GM12864 (cell line): ENCODE measurements around the gene EIF2S2.
A peak's percentile ranks its signal among the peaks of the same experiment; 100 is the strongest.

Source experiments
- DNase-seq: peaks from one replicate; pipeline ENCODE4 v3.0.0-alpha.2; 2011; ENCODE audit warnings: low read depth
- H3K4me3 ChIP-seq: 2 replicates; pipeline ENCODE4 v1.5.1; 2011; ENCODE audit warnings: mild to moderate bottlenecking, low read depth, low read length, control low read depth
- CTCF ChIP-seq: IDR thresholded peaks from 2 replicates; pipeline ENCODE4 v1.5.1; 2011; ENCODE audit warnings: low read depth, mild to moderate bottlenecking, moderate library complexity, low read length, control low read depth, inconsistent platforms; ENCODE audit errors: missing control alignments

EIF2S2 gene

GRCh38 chr20:34062570-34063482, 49.2 kb downstream of the EIF2S2 start:
- no peak for DNase-seq
- no peak for TF ChIP-seq CTCF
- H3K4me3 ChIP-seq: no peak overlapping the region

GRCh38 chr20:34061695-34062094, 50.3 kb downstream of the EIF2S2 start:
- TF ChIP-seq CTCF: no peak

DNA sequence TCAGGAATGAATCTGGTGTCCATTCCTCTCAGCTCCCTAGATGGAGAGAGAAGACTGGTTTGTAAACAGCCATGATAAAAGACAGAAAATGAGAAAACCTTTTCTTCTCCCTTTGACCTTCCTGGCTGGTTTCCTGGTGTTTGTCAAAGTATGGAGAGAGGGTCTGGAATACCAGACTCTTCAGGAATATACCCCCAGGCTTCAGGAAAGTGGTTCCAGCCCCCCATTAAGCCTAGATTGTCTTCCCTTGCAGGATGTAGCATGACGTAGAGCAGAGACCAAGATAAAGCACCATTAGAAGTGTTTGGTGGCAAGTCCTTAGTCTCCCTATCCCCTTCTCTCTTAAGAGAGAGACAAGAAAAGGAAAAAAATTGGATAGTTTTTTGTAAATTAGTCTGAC, 51.1 kb downstream of the EIF2S2 start:
- no peak for DNase-seq
- no peak for TF ChIP-seq CTCF
- no peak overlapping the region for H3K4me3 ChIP-seq

More at GRCh38 chr20:34061695-34062094, 50.3 kb downstream of the EIF2S2 start:
- no peak overlapping the region for H3K4me3 ChIP-seq
- peak; percentile 16 for DNase-seq

DNA sequence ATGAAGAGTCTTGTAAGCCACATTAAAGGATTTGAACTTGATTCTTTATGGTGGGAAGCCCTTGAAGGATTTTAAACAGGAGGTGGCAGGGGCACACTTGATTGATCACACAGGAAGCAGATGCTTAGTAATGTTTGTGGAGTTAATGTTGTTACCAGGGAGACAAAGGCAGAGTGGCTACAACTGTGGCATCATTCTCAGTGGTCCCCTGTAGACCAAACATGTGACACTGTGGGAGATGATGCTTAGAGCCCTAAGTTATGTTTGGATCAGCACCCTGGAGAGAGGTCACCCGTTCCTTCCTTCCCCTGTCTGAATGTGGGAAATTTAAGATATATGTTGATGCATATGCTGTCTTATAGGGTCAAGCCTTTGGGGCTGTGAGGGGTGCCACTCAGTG, 53.2 kb downstream of the EIF2S2 start:
- TF ChIP-seq CTCF: no peak
- H3K4me3 ChIP-seq: no peak overlapping the region
- no peak for DNase-seq

- DNase-seq: no peak
- no peak overlapping the region for H3K4me3 ChIP-seq
- no peak for TF ChIP-seq CTCF
Observed at GRCh38 chr20:34055290-34055689, 56.8 kb downstream of the EIF2S2 start.

GRCh38 chr20:34052414-34052813, 59.6 kb downstream of the EIF2S2 start:
- no peak for TF ChIP-seq CTCF
- no peak for DNase-seq
- no peak overlapping the region for H3K4me3 ChIP-seq
